C4-2B (cell line): Measurements from ENCODE around the gene HSPA14.
A peak's percentile ranks its signal among the peaks of the same experiment; 100 is the strongest.

ENCODE experiments used
- H3K27ac ChIP-seq: fragments of 450-650 bp; 2 replicates; pipeline ENCODE4 v1.5.1; 2017
- CTCF ChIP-seq: fragments of 450-650 bp; conservative IDR thresholded peaks from 2 replicates; pipeline ENCODE4 v1.5.1; 2017; ENCODE audit warnings: mild to moderate bottlenecking
- ZFX ChIP-seq: fragments of 450-650 bp; IDR thresholded peaks from 2 replicates; pipeline ENCODE4 v1.6.1; 2017

Gene HSPA14

GRCh38 chr10:14878266-14879123 lies 40.4 kb downstream of the HSPA14 start, which contains the start of gene SUV39H2:
TSS of gene SUV39H2 (plus strand) at chr10:14878866. CDS start at chr10:14878889, 23 bp downstream.
- peak within 1 kb of the TSS; percentile 97 for H3K27ac ChIP-seq
- no peak for TF ChIP-seq ZFX
- TF ChIP-seq CTCF = no peak

GRCh38 chr10:14879124-14879927 lies 41.2 kb downstream of the HSPA14 start:
- peak; percentile 86 for TF ChIP-seq ZFX
- no peak for TF ChIP-seq CTCF
- H3K27ac ChIP-seq = peak overlapping the region; percentile 97

GRCh38 chr10:14879928-14880193 lies 41.8 kb downstream of the HSPA14 start:
- peak overlapping the region; percentile 97 for H3K27ac ChIP-seq
- TF ChIP-seq CTCF = no peak

GRCh38 chr10:14880229-14880628 lies 42.1 kb downstream of the HSPA14 start:
- peak overlapping the region; percentile 97; the same call in 1 of the 2 replicates for H3K27ac ChIP-seq
- TF ChIP-seq ZFX (no peak), CTCF (no peak)

GRCh38 chr10:14884082-14884481 lies 46.0 kb downstream of the HSPA14 start:
- TF ChIP-seq ZFX = no peak
- no peak for TF ChIP-seq CTCF
- H3K27ac ChIP-seq = no peak overlapping the region

- TF ChIP-seq CTCF = peak; percentile 29
- TF ChIP-seq ZFX = no peak
- H3K27ac ChIP-seq = no peak overlapping the region
Measured at GRCh38 chr10:14889318-14889717, 51.2 kb downstream of the HSPA14 start.

- H3K27ac ChIP-seq = no peak overlapping the region
- TF ChIP-seq CTCF (no peak), ZFX (no peak)
Measured at GRCh38 chr10:14891151-14891550, 53.0 kb downstream of the HSPA14 start.
